Panc1 (cell line): ENCODE results near the gene LDLRAP1. TPM values are rescaled to one million over a fixed set of nuclear protein-coding genes. Genes with fewer than 3 reads are reported as not detected.

Source experiments
- ATAC-seq: fragments of 200-7000 bp; cut with Tn5 transposase; 2 replicates; pipeline ENCODE4 v1.9.1; 2020; ENCODE audit warnings: mild to moderate bottlenecking, moderate library complexity
- BruUV-seq: library from RNA; stranded (reverse); fragments of 400-500 nt; replicated peaks from 2 replicates; lab custom pipeline; 2021; lab: Mats Ljungman, UMichigan
- CTCF ChIA-PET: fragments of 300-600 bp; sonication (Branson Sonifier 250); formaldehyde crosslinking; loops from one replicate; lab custom pipeline; 2022; ENCODE audit warnings: antibody characterized with exemption; lab: Charles Lee
- POLR2A ChIA-PET: fragments of 300-600 bp; sonication (Branson Sonifier 250); formaldehyde crosslinking; loops from one replicate; lab custom pipeline; 2022; ENCODE audit warnings: antibody characterized with exemption; lab: Charles Lee
- DNase-seq: peaks from one replicate; pipeline ENCODE4 v3.0.0-alpha.2; 2010; ENCODE audit warnings: low read depth, low spot score
- H3K27ac ChIP-seq: 2 replicates; pipeline ENCODE4 v1.5.1; 2011; ENCODE audit warnings: mild to moderate bottlenecking, low read length, inconsistent platforms
- H3K27me3 ChIP-seq: fragments of 200-500 bp; sonication (Bioruptor generic); 2 replicates; pipeline ENCODE4 v1.6.0; 2014; ENCODE audit warnings: low read length, inconsistent platforms; ENCODE audit not compliant: control insufficient read depth, insufficient read depth
- H3K36me3 ChIP-seq: fragments of 200-500 bp; sonication (Bioruptor generic); 2 replicates; pipeline ENCODE4 v1.5.1; 2014; ENCODE audit warnings: inconsistent platforms, mild to moderate bottlenecking, low read length, moderate library complexity; ENCODE audit not compliant: control insufficient read depth, insufficient read depth
- H3K4me1 ChIP-seq: 2 replicates; pipeline ENCODE4 v1.5.1; 2011; ENCODE audit warnings: inconsistent platforms, mild to moderate bottlenecking, low read length, moderate library complexity; ENCODE audit not compliant: control insufficient read depth, insufficient read depth
- H3K4me3 ChIP-seq, 2 experiments: 2 replicates each; pipeline ENCODE4 v1.5.1; 2011 to 2012; ENCODE audit warnings: low read depth in 2 of 2, low read length in 2 of 2, mild to moderate bottlenecking in 2 of 2, inconsistent platforms in 1 of 2, moderate library complexity in 1 of 2
- H3K9me3 ChIP-seq: fragments of 200-500 bp; sonication (Bioruptor generic); 2 replicates; pipeline ENCODE4 v1.5.1; 2014; ENCODE audit warnings: low read depth, mild to moderate bottlenecking, inconsistent platforms, low read length, moderate library complexity; ENCODE audit not compliant: control insufficient read depth, insufficient read depth
- CTCF ChIP-seq: fragments of 450-650 bp; IDR thresholded peaks from 2 replicates; pipeline ENCODE4 v1.5.1; 2017; ENCODE audit warnings: mild to moderate bottlenecking
- POLR2AphosphoS5 ChIP-seq: IDR thresholded peaks from 2 replicates; pipeline ENCODE4 v1.6.1; 2012; ENCODE audit warnings: mild to moderate bottlenecking, low read depth, low read length, moderate library complexity
- REST ChIP-seq, 2 experiments: IDR thresholded peaks; 2 replicates each; pipeline ENCODE4 v1.6.1; 2011 to 2012; ENCODE audit warnings: low read depth in 2 of 2, control low read depth in 1 of 2, low read length in 1 of 2, mild to moderate bottlenecking in 1 of 2, moderate library complexity in 1 of 2; ENCODE audit not compliant: insufficient read depth in 1 of 2
- SIN3A ChIP-seq: IDR thresholded peaks from 2 replicates; pipeline ENCODE4 v1.6.1; 2012; ENCODE audit warnings: low read depth, mild to moderate bottlenecking, low read length, moderate library complexity, borderline replicate concordance; ENCODE audit not compliant: insufficient read depth
- TCF7L2 ChIP-seq: IDR thresholded peaks from 2 replicates; pipeline ENCODE4 v1.6.1; 2011; ENCODE audit warnings: mild to moderate bottlenecking, low read depth, low read length, inconsistent platforms
- in situ Hi-C: cut with HindIII; loops from 2 replicates; pipeline ENCODE4 v1.10.0; 2016; ENCODE audit warnings: low sequenced_read_pairs, low pct_unique_long_range_greater_than_20kb
- intact Hi-C: fragments of 100-400 bp; cut with micrococcal nuclease; formaldehyde crosslinking; loops from one replicate; pipeline ENCODE4 v1.10.0; 2022; ENCODE audit not compliant: unreplicated experiment
- total RNA-seq: library from RNA; stranded (reverse); gene quantifications from one replicate; pipeline ENCODE4 v1.2.1, GENCODE V29; 2021; ENCODE audit not compliant: unreplicated experiment

The LDLRAP1 gene
- total RNA-seq, 1 experiment from 2014 or later = 23.1 TPM

- in situ Hi-C loops = no loop called here
Observed at GRCh38 chr1:25516686-25517085, 26.7 kb upstream of the LDLRAP1 start.

GRCh38 chr1:25517476-25518394 is 25.7 kb upstream of the LDLRAP1 start:
- Histone ChIP-seq H3K36me3 (no peaks in the 10 kb centered on the region), H3K4me3 (no peak overlapping the region), H3K27ac (no peak overlapping the region), H3K27me3 (no peaks in the 10 kb centered on the region), H3K9me3 (no peaks in the 10 kb centered on the region), H3K4me1 (no peaks in the 10 kb centered on the region)
- BruUV-seq = no TSS peak
- ATAC-seq (no peak), DNase-seq (no peak)
- TF ChIP-seq SIN3A = no peak
- CTCF ChIA-PET = no interaction called here
- in situ Hi-C loops (no loop called here), intact Hi-C loops (no loop called here)
- POLR2A ChIA-PET = no interaction called here

More at GRCh38 chr1:25516686-25517085, 26.7 kb upstream of the LDLRAP1 start:
- no peaks in the 10 kb centered on the region for H3K9me3 ChIP-seq
- H3K4me1 ChIP-seq = no peaks in the 10 kb centered on the region
- no peak overlapping the region for H3K4me3 ChIP-seq
- no peaks in the 10 kb centered on the region for H3K36me3 ChIP-seq
- no peak for TF ChIP-seq SIN3A
- TF ChIP-seq TCF7L2 = no peak
- no peak for TF ChIP-seq CTCF
- TF ChIP-seq POLR2AphosphoS5 = no peak
- TF ChIP-seq REST (IDR thresholded peaks at IDR 0.05; ENCODE audit: insufficient read depth in 1 of 2, low read depth in 2 of 2, low read length in 1 of 2) = no peak
- intact Hi-C loops = no loop called here
- ChIA-PET POLR2A (no interaction called here), CTCF (no interaction called here)
- no peak for ATAC-seq
- no TSS peak for BruUV-seq
- DNase-seq = no peak
- H3K27ac ChIP-seq = no peak overlapping the region
- no peaks in the 10 kb centered on the region for H3K27me3 ChIP-seq

- no peak for DNase-seq
- Histone ChIP-seq H3K9me3 (no peaks in the 10 kb centered on the region), H3K4me3 (no peak overlapping the region), H3K27me3 (no peaks in the 10 kb centered on the region), H3K36me3 (no peaks in the 10 kb centered on the region), H3K4me1 (no peaks in the 10 kb centered on the region), H3K27ac (no peak overlapping the region)
- TF ChIP-seq REST (IDR thresholded peaks at IDR 0.05; ENCODE audit: insufficient read depth in 1 of 2, low read depth in 2 of 2, low read length in 1 of 2) = no peak
- TF ChIP-seq SIN3A = no peak
- no peak for TF ChIP-seq TCF7L2
- no peak for TF ChIP-seq POLR2AphosphoS5
- no peak for TF ChIP-seq CTCF
- ATAC-seq = no peak
- BruUV-seq = no TSS peak
- ChIA-PET POLR2A (no interaction called here), CTCF (interaction anchor here (0.6 kb wide), 1 partner anchor 233 kb away, joined by 4 read pairs; no protein-coding TSS in a partner anchor)
- intact Hi-C loops (no loop called here), in situ Hi-C loops (no loop called here)
Observed at GRCh38 chr1:25519624-25520023, 23.8 kb upstream of the LDLRAP1 start.
